GM23338 (cell line): ENCODE measurements around the gene TTC12. TPM values are rescaled to one million over a fixed set of nuclear protein-coding genes. Genes with fewer than 3 reads are reported as not detected.

Experiments
- ATAC-seq: fragments of 200-7000 bp; cut with Tn5 transposase; 3 replicates; pipeline ENCODE4 v1.9.1; 2020
- DNase-seq: peaks from one replicate; pipeline ENCODE4 v3.0.0-alpha.2; 2015; ENCODE audit warnings: low spot score
- H2AFZ ChIP-seq: fragments of 200-600 bp; sonication (generic); 2 replicates; pipeline ENCODE4 v1.8.0; 2016; ENCODE audit warnings: antibody characterized with exemption, mild to moderate bottlenecking, moderate library complexity
- H3F3A ChIP-seq: fragments of 200-600 bp; sonication (generic); replicated peaks from 2 replicates; pipeline ENCODE4 v1.8.0; 2017; ENCODE audit warnings: antibody characterized with exemption, mixed run types, low read depth
- H3K27ac ChIP-seq: fragments of 200-600 bp; sonication (generic); 2 replicates; pipeline ENCODE4 v1.6.1; 2016; ENCODE audit warnings: low read depth
- H3K27me3 ChIP-seq: fragments of 200-600 bp; sonication (generic); 2 replicates; pipeline ENCODE4 v1.8.0; 2016; ENCODE audit warnings: mild to moderate bottlenecking, mixed run types, moderate library complexity; ENCODE audit not compliant: insufficient read depth
- H3K36me3 ChIP-seq: fragments of 200-600 bp; sonication (generic); 2 replicates; pipeline ENCODE4 v1.8.0; 2016; ENCODE audit warnings: mild to moderate bottlenecking; ENCODE audit not compliant: insufficient read depth
- H3K4me1 ChIP-seq: fragments of 200-600 bp; sonication (generic); 2 replicates; pipeline ENCODE4 v1.8.0; 2016; ENCODE audit warnings: mild to moderate bottlenecking, moderate library complexity; ENCODE audit not compliant: insufficient read depth
- H3K4me2 ChIP-seq: fragments of 200-600 bp; sonication (generic); 2 replicates; pipeline ENCODE4 v1.7.1; 2017; ENCODE audit warnings: mixed run types
- H3K4me3 ChIP-seq: fragments of 200-600 bp; sonication (generic); 2 replicates; pipeline ENCODE4 v1.6.1; 2016; ENCODE audit warnings: mixed run types
- H3K79me2 ChIP-seq: fragments of 200-600 bp; sonication (generic); replicated peaks from 2 replicates; pipeline ENCODE4 v1.8.0; 2017; ENCODE audit warnings: mild to moderate bottlenecking; ENCODE audit not compliant: insufficient read depth
- H3K9me2 ChIP-seq: fragments of 200-600 bp; sonication (generic); 2 replicates; pipeline ENCODE4 v1.8.0; 2017; ENCODE audit not compliant: insufficient read depth
- H4K20me1 ChIP-seq: fragments of 200-600 bp; sonication (generic); replicated peaks from 2 replicates; pipeline ENCODE4 v1.8.0; 2017; ENCODE audit warnings: mild to moderate bottlenecking; ENCODE audit not compliant: insufficient read depth
- H3K27ac Mint-ChIP-seq: 2 replicates; pipeline ENCODE4 v1.8.0; 2020; ENCODE audit warnings: inconsistent platforms, mild to moderate bottlenecking, moderate library complexity, mixed read lengths
- H3K27me3 Mint-ChIP-seq: 3 replicates; pipeline ENCODE4 v1.8.0; 2022; ENCODE audit warnings: low read depth, mild to moderate bottlenecking, moderate library complexity, mixed read lengths, inconsistent platforms; ENCODE audit not compliant: insufficient read depth, poor library complexity
- H3K36me3 Mint-ChIP-seq: 3 replicates; pipeline ENCODE4 v1.8.0; 2021; ENCODE audit warnings: low read depth, mild to moderate bottlenecking, inconsistent platforms, moderate library complexity, mixed read lengths
- H3K4me1 Mint-ChIP-seq: 3 replicates; pipeline ENCODE4 v1.8.0; 2020; ENCODE audit warnings: mild to moderate bottlenecking, inconsistent platforms, mixed read lengths
- H3K4me3 Mint-ChIP-seq: 3 replicates; pipeline ENCODE4 v1.8.0; 2021; ENCODE audit warnings: moderate library complexity, mild to moderate bottlenecking, inconsistent platforms, mixed read lengths
- H3K9me3 Mint-ChIP-seq: 3 replicates; pipeline ENCODE4 v1.8.0; 2020; ENCODE audit warnings: moderate library complexity, mild to moderate bottlenecking, inconsistent platforms, mixed read lengths
- CREB1 ChIP-seq: fragments of 250-450 bp; sonication (Bioruptor Pico); IDR thresholded peaks from 2 replicates; pipeline ENCODE4 v1.5.0; 2020; ENCODE audit warnings: low read depth, mild to moderate bottlenecking, moderate library complexity
- EZH2 ChIP-seq: fragments of 200-600 bp; sonication (generic); IDR thresholded peaks from one replicate; pipeline ENCODE4 v1.8.0; 2017; ENCODE audit warnings: antibody characterized with exemption, mild to moderate bottlenecking, low read depth; ENCODE audit not compliant: unreplicated experiment
- EZH2phosphoT487 ChIP-seq: fragments of 200-600 bp; sonication (generic); IDR thresholded peaks from one replicate; pipeline ENCODE4 v1.8.1; 2018; ENCODE audit warnings: antibody characterized with exemption; ENCODE audit not compliant: unreplicated experiment
- JUNB ChIP-seq: IDR thresholded peaks from one replicate; pipeline ENCODE4 v1.6.1; 2016; ENCODE audit warnings: antibody characterized with exemption; ENCODE audit not compliant: unreplicated experiment
- NANOG ChIP-seq: IDR thresholded peaks from 2 replicates; pipeline ENCODE4 v1.6.1; 2016; ENCODE audit warnings: antibody characterized with exemption, borderline replicate concordance
- POLR2AphosphoS5 ChIP-seq: IDR thresholded peaks from 2 replicates; pipeline ENCODE4 v1.6.1; 2016; ENCODE audit warnings: antibody characterized with exemption, low read depth
- STAT1 ChIP-seq: IDR thresholded peaks from one replicate; pipeline ENCODE4 v1.6.1; 2016; ENCODE audit warnings: antibody characterized with exemption; ENCODE audit not compliant: unreplicated experiment
- ZNF114 ChIP-seq: fragments of 250-450 bp; sonication (Bioruptor Pico); IDR thresholded peaks from 2 replicates; pipeline ENCODE4 v1.5.0; 2020; ENCODE audit warnings: mild to moderate bottlenecking, moderate library complexity
- ZNF331 ChIP-seq: fragments of 250-450 bp; sonication (Bioruptor Pico); IDR thresholded peaks from 2 replicates; pipeline ENCODE4 v1.5.0; 2020; ENCODE audit warnings: low read depth, mild to moderate bottlenecking, moderate library complexity
- polyA plus RNA-seq: library from polyadenylated mRNA; unstranded; fragments of >200 nt; fragmentation: Nextera tagmentation; extraction: Ambion mirVana; gene quantifications from 2 replicates; pipeline ENCODE4 v1.2.1, GENCODE V29; 2016
- total RNA-seq: library from RNA; depleted of rRNA; stranded (reverse); fragments of >200 nt; shearing (Covaris generic); gene quantifications from 2 replicates; pipeline ENCODE4 v1.2.3, GENCODE V29; 2014
- TF ChIP-seq, protein P1 (sequence below): IDR thresholded peaks from one replicate; pipeline ENCODE4 v1.6.1; 2018; ENCODE audit warnings: antibody characterized with exemption; ENCODE audit not compliant: unreplicated experiment
- TF ChIP-seq, protein P2 (sequence below), 2 experiments: fragments of 200-600 bp in 1 of 2; sonication (generic) in 1 of 2; conservative IDR thresholded peaks; 2 replicates each; pipeline versions ENCODE4 v1.5.1 to v1.6.1; 2016 to 2017; ENCODE audit warnings: antibody characterized with exemption in 2 of 2, low read depth in 2 of 2, mild to moderate bottlenecking in 2 of 2, moderate library complexity in 1 of 2
- TF ChIP-seq, protein P3 (sequence below): IDR thresholded peaks from 2 replicates; pipeline ENCODE4 v1.6.1; 2016; ENCODE audit warnings: antibody characterized with exemption
- TF ChIP-seq, protein P4 (sequence below): fragments of 250-450 bp; sonication (Bioruptor Pico); IDR thresholded peaks from 2 replicates; pipeline ENCODE4 v1.5.0; 2020; ENCODE audit warnings: mild to moderate bottlenecking, moderate library complexity

Gene TTC12
- total and polyA plus RNA-seq, 2 experiments from 2014 or later: 3.4 to 12.5 TPM

DNA sequence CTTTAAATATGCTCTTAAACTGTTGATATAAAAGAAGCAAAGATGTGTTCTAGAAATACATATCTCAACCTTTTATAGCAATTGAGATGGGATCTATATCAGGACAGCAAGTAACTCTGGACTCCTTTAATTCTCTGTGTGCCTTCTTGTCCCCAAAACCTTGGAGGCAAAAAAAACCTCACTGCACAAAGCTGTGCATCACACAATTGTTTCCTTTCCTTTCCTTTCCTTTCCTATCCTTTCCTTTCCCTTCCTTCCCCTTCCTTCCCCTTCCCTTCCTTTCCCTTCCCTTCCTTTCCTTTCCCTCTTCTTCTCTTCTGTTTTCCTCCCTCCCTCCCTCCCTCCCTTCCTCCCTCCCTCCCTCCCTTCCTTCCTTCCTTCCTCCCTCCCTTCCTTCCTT lies 9.5 kb upstream of the TTC12 start:
- Histone ChIP-seq H2AFZ (no peak overlapping the region), H3K9me2 (no peaks in the 10 kb centered on the region), H3K27ac (no peak overlapping the region), H3F3A (no peaks in the 10 kb centered on the region), H3K4me3 (no peak overlapping the region), H3K4me2 (no peak overlapping the region), H3K36me3 (no peaks in the 10 kb centered on the region), H3K79me2 (no peaks in the 10 kb centered on the region), H3K4me1 (no peaks in the 10 kb centered on the region), H3K27me3 (no peaks in the 10 kb centered on the region), H4K20me1 (no peaks in the 10 kb centered on the region)
- H3K36me3 Mint-ChIP-seq: no peaks in the 10 kb centered on the region
- no peak overlapping the region for H3K4me3 Mint-ChIP-seq
- no peaks in the 10 kb centered on the region for H3K27me3 Mint-ChIP-seq
- H3K9me3 Mint-ChIP-seq: no peaks in the 10 kb centered on the region
- no peak overlapping the region for H3K27ac Mint-ChIP-seq
- TF ChIP-seq, protein P1, sequence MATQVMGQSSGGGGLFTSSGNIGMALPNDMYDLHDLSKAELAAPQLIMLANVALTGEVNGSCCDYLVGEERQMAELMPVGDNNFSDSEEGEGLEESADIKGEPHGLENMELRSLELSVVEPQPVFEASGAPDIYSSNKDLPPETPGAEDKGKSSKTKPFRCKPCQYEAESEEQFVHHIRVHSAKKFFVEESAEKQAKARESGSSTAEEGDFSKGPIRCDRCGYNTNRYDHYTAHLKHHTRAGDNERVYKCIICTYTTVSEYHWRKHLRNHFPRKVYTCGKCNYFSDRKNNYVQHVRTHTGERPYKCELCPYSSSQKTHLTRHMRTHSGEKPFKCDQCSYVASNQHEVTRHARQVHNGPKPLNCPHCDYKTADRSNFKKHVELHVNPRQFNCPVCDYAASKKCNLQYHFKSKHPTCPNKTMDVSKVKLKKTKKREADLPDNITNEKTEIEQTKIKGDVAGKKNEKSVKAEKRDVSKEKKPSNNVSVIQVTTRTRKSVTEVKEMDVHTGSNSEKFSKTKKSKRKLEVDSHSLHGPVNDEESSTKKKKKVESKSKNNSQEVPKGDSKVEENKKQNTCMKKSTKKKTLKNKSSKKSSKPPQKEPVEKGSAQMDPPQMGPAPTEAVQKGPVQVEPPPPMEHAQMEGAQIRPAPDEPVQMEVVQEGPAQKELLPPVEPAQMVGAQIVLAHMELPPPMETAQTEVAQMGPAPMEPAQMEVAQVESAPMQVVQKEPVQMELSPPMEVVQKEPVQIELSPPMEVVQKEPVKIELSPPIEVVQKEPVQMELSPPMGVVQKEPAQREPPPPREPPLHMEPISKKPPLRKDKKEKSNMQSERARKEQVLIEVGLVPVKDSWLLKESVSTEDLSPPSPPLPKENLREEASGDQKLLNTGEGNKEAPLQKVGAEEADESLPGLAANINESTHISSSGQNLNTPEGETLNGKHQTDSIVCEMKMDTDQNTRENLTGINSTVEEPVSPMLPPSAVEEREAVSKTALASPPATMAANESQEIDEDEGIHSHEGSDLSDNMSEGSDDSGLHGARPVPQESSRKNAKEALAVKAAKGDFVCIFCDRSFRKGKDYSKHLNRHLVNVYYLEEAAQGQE: no peak
- TF ChIP-seq, protein P2, sequence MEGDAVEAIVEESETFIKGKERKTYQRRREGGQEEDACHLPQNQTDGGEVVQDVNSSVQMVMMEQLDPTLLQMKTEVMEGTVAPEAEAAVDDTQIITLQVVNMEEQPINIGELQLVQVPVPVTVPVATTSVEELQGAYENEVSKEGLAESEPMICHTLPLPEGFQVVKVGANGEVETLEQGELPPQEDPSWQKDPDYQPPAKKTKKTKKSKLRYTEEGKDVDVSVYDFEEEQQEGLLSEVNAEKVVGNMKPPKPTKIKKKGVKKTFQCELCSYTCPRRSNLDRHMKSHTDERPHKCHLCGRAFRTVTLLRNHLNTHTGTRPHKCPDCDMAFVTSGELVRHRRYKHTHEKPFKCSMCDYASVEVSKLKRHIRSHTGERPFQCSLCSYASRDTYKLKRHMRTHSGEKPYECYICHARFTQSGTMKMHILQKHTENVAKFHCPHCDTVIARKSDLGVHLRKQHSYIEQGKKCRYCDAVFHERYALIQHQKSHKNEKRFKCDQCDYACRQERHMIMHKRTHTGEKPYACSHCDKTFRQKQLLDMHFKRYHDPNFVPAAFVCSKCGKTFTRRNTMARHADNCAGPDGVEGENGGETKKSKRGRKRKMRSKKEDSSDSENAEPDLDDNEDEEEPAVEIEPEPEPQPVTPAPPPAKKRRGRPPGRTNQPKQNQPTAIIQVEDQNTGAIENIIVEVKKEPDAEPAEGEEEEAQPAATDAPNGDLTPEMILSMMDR (conservative IDR thresholded peaks at IDR 0.05; ENCODE audit: low read depth in 2 of 2): no peak
- TF ChIP-seq CREB1 (no peak), POLR2AphosphoS5 (no peak), ZNF331 (CRISPR knock-in tag) (no peak), EZH2 (no peak), EZH2phosphoT487 (no peak), ZNF114 (CRISPR knock-in tag) (no peak), NANOG (no peak), JUNB (no peak), STAT1 (no peak)
- TF ChIP-seq, protein P3, sequence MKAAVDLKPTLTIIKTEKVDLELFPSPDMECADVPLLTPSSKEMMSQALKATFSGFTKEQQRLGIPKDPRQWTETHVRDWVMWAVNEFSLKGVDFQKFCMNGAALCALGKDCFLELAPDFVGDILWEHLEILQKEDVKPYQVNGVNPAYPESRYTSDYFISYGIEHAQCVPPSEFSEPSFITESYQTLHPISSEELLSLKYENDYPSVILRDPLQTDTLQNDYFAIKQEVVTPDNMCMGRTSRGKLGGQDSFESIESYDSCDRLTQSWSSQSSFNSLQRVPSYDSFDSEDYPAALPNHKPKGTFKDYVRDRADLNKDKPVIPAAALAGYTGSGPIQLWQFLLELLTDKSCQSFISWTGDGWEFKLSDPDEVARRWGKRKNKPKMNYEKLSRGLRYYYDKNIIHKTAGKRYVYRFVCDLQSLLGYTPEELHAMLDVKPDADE: no peak
- TF ChIP-seq, protein P4, sequence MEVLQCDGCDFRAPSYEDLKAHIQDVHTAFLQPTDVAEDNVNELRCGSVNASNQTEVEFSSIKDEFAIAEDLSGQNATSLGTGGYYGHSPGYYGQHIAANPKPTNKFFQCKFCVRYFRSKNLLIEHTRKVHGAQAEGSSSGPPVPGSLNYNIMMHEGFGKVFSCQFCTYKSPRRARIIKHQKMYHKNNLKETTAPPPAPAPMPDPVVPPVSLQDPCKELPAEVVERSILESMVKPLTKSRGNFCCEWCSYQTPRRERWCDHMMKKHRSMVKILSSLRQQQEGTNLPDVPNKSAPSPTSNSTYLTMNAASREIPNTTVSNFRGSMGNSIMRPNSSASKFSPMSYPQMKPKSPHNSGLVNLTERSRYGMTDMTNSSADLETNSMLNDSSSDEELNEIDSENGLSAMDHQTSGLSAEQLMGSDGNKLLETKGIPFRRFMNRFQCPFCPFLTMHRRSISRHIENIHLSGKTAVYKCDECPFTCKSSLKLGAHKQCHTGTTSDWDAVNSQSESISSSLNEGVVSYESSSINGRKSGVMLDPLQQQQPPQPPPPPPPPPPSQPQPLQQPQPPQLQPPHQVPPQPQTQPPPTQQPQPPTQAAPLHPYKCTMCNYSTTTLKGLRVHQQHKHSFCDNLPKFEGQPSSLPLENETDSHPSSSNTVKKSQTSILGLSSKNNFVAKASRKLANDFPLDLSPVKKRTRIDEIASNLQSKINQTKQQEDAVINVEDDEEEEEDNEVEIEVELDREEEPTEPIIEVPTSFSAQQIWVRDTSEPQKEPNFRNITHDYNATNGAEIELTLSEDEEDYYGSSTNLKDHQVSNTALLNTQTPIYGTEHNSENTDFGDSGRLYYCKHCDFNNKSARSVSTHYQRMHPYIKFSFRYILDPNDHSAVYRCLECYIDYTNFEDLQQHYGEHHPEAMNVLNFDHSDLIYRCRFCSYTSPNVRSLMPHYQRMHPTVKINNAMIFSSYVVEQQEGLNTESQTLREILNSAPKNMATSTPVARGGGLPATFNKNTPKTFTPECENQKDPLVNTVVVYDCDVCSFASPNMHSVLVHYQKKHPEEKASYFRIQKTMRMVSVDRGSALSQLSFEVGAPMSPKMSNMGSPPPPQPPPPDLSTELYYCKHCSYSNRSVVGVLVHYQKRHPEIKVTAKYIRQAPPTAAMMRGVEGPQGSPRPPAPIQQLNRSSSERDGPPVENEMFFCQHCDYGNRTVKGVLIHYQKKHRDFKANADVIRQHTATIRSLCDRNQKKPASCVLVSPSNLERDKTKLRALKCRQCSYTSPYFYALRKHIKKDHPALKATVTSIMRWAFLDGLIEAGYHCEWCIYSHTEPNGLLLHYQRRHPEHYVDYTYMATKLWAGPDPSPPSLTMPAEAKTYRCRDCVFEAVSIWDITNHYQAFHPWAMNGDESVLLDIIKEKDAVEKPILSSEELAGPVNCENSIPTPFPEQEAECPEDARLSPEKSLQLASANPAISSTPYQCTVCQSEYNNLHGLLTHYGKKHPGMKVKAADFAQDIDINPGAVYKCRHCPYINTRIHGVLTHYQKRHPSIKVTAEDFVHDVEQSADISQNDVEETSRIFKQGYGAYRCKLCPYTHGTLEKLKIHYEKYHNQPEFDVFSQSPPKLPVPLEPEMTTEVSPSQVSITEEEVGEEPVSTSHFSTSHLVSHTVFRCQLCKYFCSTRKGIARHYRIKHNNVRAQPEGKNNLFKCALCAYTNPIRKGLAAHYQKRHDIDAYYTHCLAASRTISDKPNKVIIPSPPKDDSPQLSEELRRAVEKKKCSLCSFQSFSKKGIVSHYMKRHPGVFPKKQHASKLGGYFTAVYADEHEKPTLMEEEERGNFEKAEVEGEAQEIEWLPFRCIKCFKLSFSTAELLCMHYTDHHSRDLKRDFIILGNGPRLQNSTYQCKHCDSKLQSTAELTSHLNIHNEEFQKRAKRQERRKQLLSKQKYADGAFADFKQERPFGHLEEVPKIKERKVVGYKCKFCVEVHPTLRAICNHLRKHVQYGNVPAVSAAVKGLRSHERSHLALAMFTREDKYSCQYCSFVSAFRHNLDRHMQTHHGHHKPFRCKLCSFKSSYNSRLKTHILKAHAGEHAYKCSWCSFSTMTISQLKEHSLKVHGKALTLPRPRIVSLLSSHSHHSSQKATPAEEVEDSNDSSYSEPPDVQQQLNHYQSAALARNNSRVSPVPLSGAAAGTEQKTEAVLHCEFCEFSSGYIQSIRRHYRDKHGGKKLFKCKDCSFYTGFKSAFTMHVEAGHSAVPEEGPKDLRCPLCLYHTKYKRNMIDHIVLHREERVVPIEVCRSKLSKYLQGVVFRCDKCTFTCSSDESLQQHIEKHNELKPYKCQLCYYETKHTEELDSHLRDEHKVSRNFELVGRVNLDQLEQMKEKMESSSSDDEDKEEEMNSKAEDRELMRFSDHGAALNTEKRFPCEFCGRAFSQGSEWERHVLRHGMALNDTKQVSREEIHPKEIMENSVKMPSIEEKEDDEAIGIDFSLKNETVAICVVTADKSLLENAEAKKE (CRISPR knock-in tag): no peak
- H3K4me1 Mint-ChIP-seq: peaks cover 3% of the 10 kb centered on the region; the same call in 2 of the 3 replicates
- ATAC-seq: no peak
- DNase-seq: no peak
